GM18507 (cell line): ENCODE measurements around the gene PCP2.

ENCODE experiments used
- DNase-seq: peaks from one replicate; pipeline ENCODE4 v3.0.0; 2011; ENCODE audit warnings: low read depth; ENCODE audit not compliant: insufficient read length; ENCODE audit errors: extremely low spot score
- FAIRE-seq: peaks from 2 replicates; lab custom pipeline; 2011; peaks lifted over from hg19 to GRCh38; lab: Jason Lieb, UNC

PCP2 gene

GRCh38 chr19:7633698-7634097 lies at the start of gene PCP2:
TSS of gene PCP2 (minus strand) at chr19:7633719. CDS start at chr19:7633457, 262 bp downstream.
- no peak for DNase-seq
- FAIRE-seq: no peak

- no peak for DNase-seq
- no peak for FAIRE-seq
These were observed 48.8 kb upstream of the PCP2 start for GRCh38 chr19:7682175-7682855.

DNA sequence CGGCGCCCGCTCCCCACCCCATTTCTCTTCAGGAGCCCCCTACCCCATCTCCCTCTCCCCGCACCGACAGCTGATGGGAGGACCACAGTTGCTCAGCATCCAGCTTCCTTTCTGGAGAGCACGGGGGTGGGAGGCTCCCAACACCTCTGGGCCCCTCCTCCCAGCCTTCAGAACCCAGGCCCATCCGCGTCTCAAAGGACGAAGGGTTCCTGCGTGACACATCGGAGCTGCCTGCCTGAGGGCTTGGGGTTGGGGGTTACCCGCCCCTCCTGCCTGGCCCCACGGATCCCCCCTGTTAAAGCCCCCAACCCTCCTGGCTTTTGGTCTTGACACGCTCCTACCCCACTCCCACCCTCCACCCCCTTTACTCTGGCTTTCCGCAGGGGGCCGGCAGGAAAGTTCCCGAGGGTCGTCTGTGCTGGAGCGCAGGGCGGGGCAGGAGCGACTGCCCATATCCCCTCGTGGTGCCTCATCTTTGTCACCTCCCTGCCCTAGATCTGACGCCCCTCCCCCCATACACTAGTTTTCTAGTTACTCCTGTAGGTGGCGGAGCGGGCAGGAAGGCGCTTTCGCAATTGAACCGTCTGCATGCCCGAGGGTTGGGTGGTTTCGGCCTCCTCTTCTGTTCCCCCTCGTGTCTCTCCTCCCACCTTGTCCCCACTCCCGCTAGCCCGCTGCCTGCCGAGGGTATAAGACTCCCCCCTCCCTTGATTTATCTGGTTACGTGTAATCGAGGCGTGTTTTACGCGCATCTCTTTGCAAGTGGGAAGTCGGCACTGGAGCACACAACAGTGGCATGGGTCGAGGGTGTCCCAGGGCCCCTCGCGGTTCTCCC lies 48.0 kb upstream of the PCP2 start:
- FAIRE-seq (peak; percentile 88), DNase-seq (no peak)

DNA sequence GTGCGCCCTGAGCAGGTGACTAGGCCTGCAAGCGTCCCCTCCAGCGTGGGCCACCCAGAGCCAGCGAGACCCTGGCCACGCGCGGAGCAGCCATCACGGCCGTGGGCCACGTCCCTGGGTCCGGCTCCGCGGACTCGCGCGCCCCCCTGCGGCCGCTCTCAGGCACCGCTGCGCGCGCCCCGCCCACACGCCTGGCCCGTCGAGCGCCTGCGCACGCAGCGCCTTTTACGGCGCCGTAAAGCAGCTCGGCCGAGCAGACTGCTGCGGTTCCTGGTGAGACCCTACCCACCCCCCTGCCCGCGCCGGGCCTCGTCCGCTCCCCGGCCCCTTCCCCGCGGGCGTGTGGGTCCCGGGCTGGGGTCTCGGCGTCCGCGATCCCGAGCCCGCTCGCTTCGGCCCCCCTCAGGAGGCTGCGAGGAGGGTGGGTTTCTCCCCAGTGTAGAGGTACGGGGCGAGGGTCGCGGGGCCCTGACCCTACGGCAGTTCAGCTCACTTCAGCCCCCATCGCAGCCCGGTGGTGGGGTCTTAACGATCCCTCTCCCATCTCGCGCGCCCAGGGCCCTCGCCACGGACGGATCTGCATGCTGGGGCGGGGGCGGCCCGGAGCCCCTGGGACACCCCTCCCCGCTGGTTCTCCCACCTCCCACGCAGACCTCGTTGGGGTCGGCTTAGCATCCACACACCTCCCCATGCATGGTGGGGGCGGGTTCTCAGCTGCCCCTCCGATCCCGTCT lies 47.3 kb upstream of the PCP2 start, which contains the start of gene TRAPPC5:
Gene TRAPPC5 (plus strand): TSS at position 228 of the 734 bp plus-strand sequence. CDS start 1,421 bp downstream, outside the sequence.
- peak; percentile 76 for DNase-seq
- FAIRE-seq: peak; percentile 86

GRCh38 chr19:7679771-7680605 lies 46.5 kb upstream of the PCP2 start:
- FAIRE-seq (no peak), DNase-seq (no peak)

GRCh38 chr19:7678971-7679751 lies 45.6 kb upstream of the PCP2 start:
- peak; percentile 68 for DNase-seq
- FAIRE-seq: peak; percentile 93

DNA sequence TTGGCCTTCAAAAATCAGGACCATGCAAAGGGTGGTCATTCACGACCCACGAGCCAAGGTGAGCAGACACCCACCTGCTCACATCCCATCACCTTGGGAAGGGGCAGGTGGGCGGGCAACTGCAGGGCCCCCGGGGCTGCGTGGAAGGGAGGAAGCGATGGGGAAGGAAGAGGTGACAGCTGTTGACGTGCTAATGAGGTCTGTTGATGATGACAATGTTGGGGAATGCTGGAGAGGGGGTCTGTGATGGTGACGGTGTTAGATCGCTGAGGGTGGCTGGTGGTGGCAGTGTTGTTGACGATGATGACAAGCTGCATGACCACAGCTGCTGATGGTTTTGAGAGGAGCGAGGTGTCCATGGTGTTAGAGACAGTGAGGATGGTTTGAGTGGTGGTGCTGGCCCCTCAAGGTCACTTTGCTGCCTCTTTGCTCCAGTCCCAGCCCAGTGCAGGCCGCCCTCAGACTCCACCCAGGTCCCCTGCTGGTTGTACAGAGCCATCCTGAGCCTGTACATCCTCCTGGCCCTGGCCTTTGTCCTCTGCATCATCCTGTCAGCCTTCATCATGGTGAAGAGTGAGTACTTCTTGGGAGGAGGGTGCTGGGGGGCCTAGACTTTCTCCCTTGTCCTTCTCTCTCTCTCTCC lies 44.3 kb upstream of the PCP2 start:
- DNase-seq (no peak), FAIRE-seq (no peak)

DNA sequence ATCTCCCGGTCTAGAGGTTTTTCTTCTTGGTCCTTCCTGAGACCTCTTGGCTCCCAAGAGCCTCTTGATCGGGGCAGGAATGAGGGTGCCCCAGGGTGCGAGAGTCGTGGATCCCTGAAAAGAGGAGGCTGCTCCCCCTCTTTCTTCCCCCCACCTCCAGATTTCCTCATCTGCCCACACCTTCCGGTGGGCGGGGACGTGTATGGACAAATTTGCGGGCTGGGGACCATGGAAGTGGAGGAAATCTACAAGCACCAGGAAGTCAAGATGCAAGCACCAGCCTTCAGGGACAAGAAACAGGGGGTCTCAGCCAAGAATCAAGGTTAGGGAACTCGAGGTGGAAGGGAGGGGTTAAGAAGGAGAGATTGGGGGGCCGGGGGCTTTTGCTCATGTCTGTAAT lies 43.3 kb upstream of the PCP2 start, which contains the start of gene MCEMP1:
Gene MCEMP1 (plus strand): TSS at position 237 of the 400 bp plus-strand sequence. CDS start 31 bp downstream, at position 268.
- DNase-seq: no peak
- no peak for FAIRE-seq

DNA sequence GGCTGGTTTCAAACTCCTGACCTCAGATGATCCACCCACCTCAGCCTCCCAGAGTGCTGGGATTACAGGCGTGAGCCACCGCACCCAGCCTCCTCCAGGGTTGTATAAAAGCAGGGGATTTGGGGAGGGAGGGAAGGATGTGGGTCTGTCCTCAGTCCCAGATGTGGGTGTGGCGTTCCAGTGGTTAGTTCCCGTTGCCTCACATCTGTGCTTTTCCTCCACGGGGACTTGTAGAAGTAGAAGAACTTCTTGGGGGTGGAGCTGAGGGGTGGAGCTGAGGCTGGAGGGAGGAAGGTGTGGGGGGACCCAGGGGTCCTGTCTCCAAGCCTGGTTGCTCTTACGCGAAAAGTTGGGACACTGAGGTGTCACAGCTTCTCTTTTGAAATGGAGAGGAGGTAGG lies 42.9 kb upstream of the PCP2 start:
- DNase-seq (no peak), FAIRE-seq (peak; percentile 42)

- DNase-seq (no peak), FAIRE-seq (peak; percentile 21)
These were observed 40.8 kb upstream of the PCP2 start for GRCh38 chr19:7674010-7675005.

- no peak for DNase-seq
- no peak for FAIRE-seq
These were observed 39.0 kb upstream of the PCP2 start for GRCh38 chr19:7672522-7672921.

DNA sequence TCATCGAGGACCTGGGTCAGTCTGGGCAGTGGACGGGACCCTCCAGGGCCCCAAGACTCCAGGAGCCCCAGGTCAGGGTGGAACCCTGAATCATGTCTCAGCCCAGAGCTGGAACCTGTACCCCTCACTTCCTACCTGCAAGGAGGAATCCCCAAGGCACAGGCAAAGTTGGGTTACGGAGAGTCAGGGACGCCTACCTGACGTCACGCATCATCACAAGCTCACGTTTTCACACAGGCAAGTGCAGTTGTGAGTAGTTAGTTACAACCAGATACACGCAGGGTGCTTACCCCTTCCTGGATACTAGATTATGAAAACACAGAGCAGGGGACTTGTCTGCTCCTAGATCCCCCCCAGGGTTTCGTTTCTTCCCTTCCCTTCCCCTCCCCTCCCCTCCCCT lies 37.3 kb upstream of the PCP2 start:
- DNase-seq (no peak), FAIRE-seq (no peak)

GRCh38 chr19:7670150-7670783 lies 36.7 kb upstream of the PCP2 start:
- DNase-seq (no peak), FAIRE-seq (no peak)

GRCh38 chr19:7669641-7670040 lies 36.1 kb upstream of the PCP2 start:
- FAIRE-seq (no peak), DNase-seq (no peak)

- no peak for DNase-seq
- no peak for FAIRE-seq
These were observed 35.3 kb upstream of the PCP2 start, which contains the start of gene RETN for GRCh38 chr19:7668842-7669241. TSS of gene RETN (plus strand) at chr19:7669049. CDS start at chr19:7669327, 278 bp downstream.

- DNase-seq (no peak), FAIRE-seq (no peak)
These were observed 31.6 kb upstream of the PCP2 start for GRCh38 chr19:7665076-7665475.
